Bronchial epithelial cell (primary cell): ENCODE measurements around the gene RNF180. TPM values are rescaled to one million over a fixed set of nuclear protein-coding genes. Genes with fewer than 3 reads are reported as not detected.
"Not testable (repeated sequence)": the region's sequence is repeated elsewhere in the genome, so short reads cannot be mapped to it uniquely, and the experiment has no call there.

Source experiments
- DNase-seq: peaks from one replicate; pipeline ENCODE4 v3.0.0-alpha.2; 2010; ENCODE audit warnings: low read depth
- FAIRE-seq: peaks from 2 replicates; lab custom pipeline; 2011; peaks lifted over from hg19 to GRCh38; lab: Jason Lieb, UNC
- H3K27me3 ChIP-seq: 2 replicates; pipeline ENCODE4 v1.5.1; 2011; ENCODE audit warnings: low read length; ENCODE audit not compliant: control insufficient read depth, insufficient read depth
- H3K36me3 ChIP-seq: 2 replicates; pipeline ENCODE4 v1.5.1; 2011; ENCODE audit warnings: low read length; ENCODE audit not compliant: control insufficient read depth, insufficient read depth
- H3K4me3 ChIP-seq: 2 replicates; pipeline ENCODE4 v1.5.1; 2011; ENCODE audit warnings: mild to moderate bottlenecking, low read depth, low read length, control low read depth
- total RNA-seq: library from RNA; depleted of rRNA; stranded (reverse); fragments of >200 nt; gene quantifications from 2 replicates; pipeline ENCODE4 v1.2.1, GENCODE V29; 2014
- TF ChIP-seq, protein P1 (sequence below): IDR thresholded peaks from 2 replicates; pipeline ENCODE4 v1.5.1; 2011; ENCODE audit warnings: mild to moderate bottlenecking, moderate library complexity, low read length, control low read depth, inconsistent platforms; ENCODE audit not compliant: insufficient read depth, severe bottlenecking

RNF180 gene
- total RNA-seq, 1 donor from 2014 or later: 4.5 TPM

DNA sequence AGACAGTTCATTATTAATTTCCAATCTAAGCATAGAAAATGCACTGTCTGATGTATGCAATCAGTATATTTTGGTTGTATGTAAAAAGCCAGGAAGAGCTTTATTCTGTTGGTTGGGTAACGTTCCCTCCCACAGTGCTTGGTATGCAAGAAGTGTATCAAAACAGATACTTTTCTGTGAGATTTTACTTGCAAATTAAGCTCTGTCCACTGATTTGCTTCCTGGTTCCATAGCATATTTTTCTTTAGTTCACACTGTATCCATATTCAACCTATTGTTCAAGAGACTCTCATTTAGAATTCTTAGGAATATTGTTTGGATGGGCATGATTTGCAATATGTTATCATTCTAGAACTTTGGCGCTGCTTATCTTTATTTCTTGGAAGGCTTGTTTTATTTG, 47.4 kb downstream of the RNF180 start:
- Histone ChIP-seq H3K27me3 (no peaks in the 10 kb centered on the region), H3K4me3 (no peak overlapping the region), H3K36me3 (no peaks in the 10 kb centered on the region)
- no peak for DNase-seq
- TF ChIP-seq, protein P1, sequence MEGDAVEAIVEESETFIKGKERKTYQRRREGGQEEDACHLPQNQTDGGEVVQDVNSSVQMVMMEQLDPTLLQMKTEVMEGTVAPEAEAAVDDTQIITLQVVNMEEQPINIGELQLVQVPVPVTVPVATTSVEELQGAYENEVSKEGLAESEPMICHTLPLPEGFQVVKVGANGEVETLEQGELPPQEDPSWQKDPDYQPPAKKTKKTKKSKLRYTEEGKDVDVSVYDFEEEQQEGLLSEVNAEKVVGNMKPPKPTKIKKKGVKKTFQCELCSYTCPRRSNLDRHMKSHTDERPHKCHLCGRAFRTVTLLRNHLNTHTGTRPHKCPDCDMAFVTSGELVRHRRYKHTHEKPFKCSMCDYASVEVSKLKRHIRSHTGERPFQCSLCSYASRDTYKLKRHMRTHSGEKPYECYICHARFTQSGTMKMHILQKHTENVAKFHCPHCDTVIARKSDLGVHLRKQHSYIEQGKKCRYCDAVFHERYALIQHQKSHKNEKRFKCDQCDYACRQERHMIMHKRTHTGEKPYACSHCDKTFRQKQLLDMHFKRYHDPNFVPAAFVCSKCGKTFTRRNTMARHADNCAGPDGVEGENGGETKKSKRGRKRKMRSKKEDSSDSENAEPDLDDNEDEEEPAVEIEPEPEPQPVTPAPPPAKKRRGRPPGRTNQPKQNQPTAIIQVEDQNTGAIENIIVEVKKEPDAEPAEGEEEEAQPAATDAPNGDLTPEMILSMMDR: no peak
- FAIRE-seq: no peak

- no peaks in the 10 kb centered on the region for H3K36me3 ChIP-seq
- TF ChIP-seq, protein P1: no peak
- FAIRE-seq: no peak
- H3K4me3 ChIP-seq: no peak overlapping the region
- no peak for DNase-seq
- no peaks in the 10 kb centered on the region for H3K27me3 ChIP-seq
Observed at GRCh38 chr5:64213531-64213930, 47.9 kb downstream of the RNF180 start.

DNA sequence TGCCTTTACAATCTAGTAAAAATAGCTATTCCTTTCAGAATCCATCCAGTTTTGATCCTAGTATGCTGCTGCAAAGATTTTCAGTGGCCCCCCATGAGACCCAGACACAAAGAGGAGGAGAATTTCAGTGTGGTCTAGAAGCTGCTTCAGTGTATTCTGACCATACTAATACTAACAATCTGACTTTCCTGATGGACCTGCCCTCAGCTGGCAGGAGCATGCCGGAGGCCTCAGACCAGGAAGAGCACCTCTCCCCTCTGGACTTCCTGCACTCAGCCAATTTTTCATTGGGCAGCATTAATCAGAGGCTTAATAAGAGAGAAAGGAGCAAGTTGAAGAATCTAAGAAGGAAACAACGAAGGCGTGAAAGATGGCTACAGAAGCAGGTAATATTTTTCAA, 48.5 kb downstream of the RNF180 start:
- Histone ChIP-seq H3K4me3 (no peak overlapping the region), H3K27me3 (no peaks in the 10 kb centered on the region), H3K36me3 (no peaks in the 10 kb centered on the region)
- DNase-seq (no peak), FAIRE-seq (no peak)
- TF ChIP-seq, protein P1: no peak

DNA sequence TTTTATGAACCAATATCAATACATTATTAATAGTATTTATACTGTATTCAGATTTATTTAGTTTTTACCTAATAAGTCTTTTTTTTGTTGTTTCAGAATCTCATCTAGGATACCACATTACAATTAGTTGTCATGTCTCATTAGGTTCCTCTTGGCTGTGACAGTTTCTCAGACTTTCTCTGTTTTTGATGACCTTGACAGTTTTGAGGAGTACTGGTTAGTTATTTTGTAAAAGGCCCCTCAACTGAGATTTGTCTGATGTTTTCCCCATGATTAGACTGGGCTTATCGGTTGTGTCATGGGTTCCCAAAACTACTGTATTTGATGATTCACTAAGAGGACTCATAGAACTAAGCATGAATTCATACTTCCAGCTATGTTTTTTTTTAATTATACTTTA, 56.3 kb downstream of the RNF180 start:
- no peak for FAIRE-seq
- no peak for DNase-seq
- Histone ChIP-seq H3K4me3 (no peak overlapping the region), H3K27me3 (no peaks in the 10 kb centered on the region), H3K36me3 (no peaks in the 10 kb centered on the region)
- TF ChIP-seq, protein P1: no peak

- not testable (repeated sequence) for DNase-seq, H3K36me3 ChIP-seq, FAIRE-seq, H3K27me3 ChIP-seq, H3K4me3 ChIP-seq
Observed at GRCh38 chr5:64225286-64225981, 59.8 kb downstream of the RNF180 start.

DNA sequence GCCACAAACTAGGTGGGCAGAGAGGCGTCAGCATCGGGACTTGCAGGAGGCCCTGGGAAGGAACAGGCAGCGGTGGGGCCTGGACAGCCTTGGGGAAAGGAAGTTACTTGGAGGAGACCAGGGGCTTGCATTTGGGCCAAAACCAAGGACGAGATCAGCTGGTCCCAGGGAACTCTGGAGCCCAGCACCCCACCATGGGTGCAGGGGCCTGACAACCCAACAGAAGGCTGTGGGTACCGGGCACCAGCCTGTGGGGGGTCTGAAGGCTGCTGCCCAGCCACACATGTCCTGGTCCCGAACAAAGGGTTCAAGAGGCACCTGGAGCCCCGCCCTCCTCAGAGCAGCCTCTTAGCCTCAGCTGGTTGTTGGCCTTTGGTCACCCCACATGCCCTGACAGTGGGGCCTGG, 61.5 kb downstream of the RNF180 start:
- not testable (repeated sequence) for DNase-seq, H3K27me3 ChIP-seq, H3K4me3 ChIP-seq, FAIRE-seq, H3K36me3 ChIP-seq
